ENCODE data around the gene AGTPBP1.

AGTPBP1 gene

GRCh38 chr9:85569988-85570387 is 171.8 kb downstream of the AGTPBP1 start:
- DNase-seq: no peak
- intact Hi-C loops (cut with DNase I): no loop called here

GRCh38 chr9:85559526-85559925 is 182.2 kb downstream of the AGTPBP1 start:
- DNase-seq: no peak
- intact Hi-C loops (cut with DNase I): no loop called here

- no peak for DNase-seq
- intact Hi-C loops (cut with DNase I): no loop called here
Observed at GRCh38 chr9:85554349-85554748, 187.4 kb downstream of the AGTPBP1 start.

- intact Hi-C loops (cut with DNase I): no loop called here
- DNase-seq: no peak
Observed at GRCh38 chr9:85553475-85553874, 188.3 kb downstream of the AGTPBP1 start.

GRCh38 chr9:85547599-85547998 is 194.2 kb downstream of the AGTPBP1 start:
- no peak for DNase-seq
- intact Hi-C loops (cut with DNase I): no loop called here

GRCh38 chr9:85543196-85543595 is 198.6 kb downstream of the AGTPBP1 start:
- DNase-seq: no peak
- intact Hi-C loops (cut with DNase I): no loop called here

GRCh38 chr9:85541876-85542275 is 199.9 kb downstream of the AGTPBP1 start:
- intact Hi-C loops (cut with DNase I): no loop called here
- DNase-seq: peak in 1 of 42 donors; percentile 32

- peak in 1 of 42 donors; percentile 12 for DNase-seq
- intact Hi-C loops (cut with DNase I): loop anchor here (10.0 kb wide), 1 partner anchor 68 kb away; no protein-coding TSS in a partner anchor
Observed at GRCh38 chr9:85536514-85536913, 205.2 kb downstream of the AGTPBP1 start.

- peak in 1 of 42 donors; percentile 32 for DNase-seq
- intact Hi-C loops (cut with DNase I): loop anchor here (10.0 kb wide), 1 partner anchor 69 kb away; no protein-coding TSS in a partner anchor
Observed at GRCh38 chr9:85536076-85536475, 205.7 kb downstream of the AGTPBP1 start.

GRCh38 chr9:85534340-85534739 is 207.4 kb downstream of the AGTPBP1 start:
- intact Hi-C loops (cut with DNase I): loop anchor here (10.0 kb wide), 1 partner anchor 70 kb away; no protein-coding TSS in a partner anchor
- peak in 1 of 42 donors; percentile 34 for DNase-seq

GRCh38 chr9:85533538-85533937 is 208.2 kb downstream of the AGTPBP1 start:
- intact Hi-C loops (cut with DNase I): loop anchor here (10.0 kb wide), 1 partner anchor 71 kb away; no protein-coding TSS in a partner anchor
- DNase-seq: peak in 1 of 42 donors; percentile 14

GRCh38 chr9:85530721-85531120 is 211.0 kb downstream of the AGTPBP1 start:
- DNase-seq: peak in 2 of 42 donors; percentile 24 to 39
- intact Hi-C loops (cut with DNase I): loop anchor here (10.0 kb wide), 1 partner anchor 74 kb away; no protein-coding TSS in a partner anchor

- no peak for DNase-seq
- intact Hi-C loops (cut with DNase I): no loop called here
Observed at GRCh38 chr9:85528607-85529006, 213.1 kb downstream of the AGTPBP1 start.

GRCh38 chr9:85528142-85528541 is 213.6 kb downstream of the AGTPBP1 start:
- DNase-seq: peak in 1 of 42 donors; percentile 44
- intact Hi-C loops (cut with DNase I): no loop called here

- DNase-seq: peak in 41 of 42 donors; percentile 18 to 91 (median 76)
- intact Hi-C loops (cut with DNase I): no loop called here
Observed at GRCh38 chr9:85527331-85528020, 214.3 kb downstream of the AGTPBP1 start.

GRCh38 chr9:85524531-85524930 is 217.2 kb downstream of the AGTPBP1 start:
- DNase-seq: peak in 24 of 42 donors; percentile 27 to 84 (median 54)
- intact Hi-C loops (cut with DNase I): no loop called here

GRCh38 chr9:85523202-85523601 is 218.6 kb downstream of the AGTPBP1 start:
- intact Hi-C loops (cut with DNase I): no loop called here

GRCh38 chr9:85522459-85523092 is 219.2 kb downstream of the AGTPBP1 start:
- intact Hi-C loops (cut with DNase I): no loop called here

More at GRCh38 chr9:85523202-85523601, 218.6 kb downstream of the AGTPBP1 start:
- peak in 6 of 42 donors; percentile 21 to 47 (median 37) for DNase-seq

GRCh38 chr9:85521371-85522197 is 220.2 kb downstream of the AGTPBP1 start:
- intact Hi-C loops (cut with DNase I): no loop called here

More at GRCh38 chr9:85522459-85523092, 219.2 kb downstream of the AGTPBP1 start:
- peak; percentile 32 to 86 (median 73) for DNase-seq

More at GRCh38 chr9:85521371-85522197, 220.2 kb downstream of the AGTPBP1 start:
- DNase-seq: peak; percentile 49 to 96 (median 82)
